Left kidney (tissue), 2 donors: ENCODE results near the gene BTG4. TPM values are rescaled to one million over a fixed set of nuclear protein-coding genes. Genes with fewer than 3 reads are reported as not detected.

Experiments
- DNase-seq: peaks from one replicate; pipeline ENCODE4 v3.0.0-alpha.2; 2013
- polyA plus RNA-seq: library from polyadenylated mRNA; unstranded; fragments of 120-200 nt; gene quantifications from one replicate; pipeline ENCODE4 v1.2.1, GENCODE V29; 2013; ENCODE audit not compliant: insufficient read length

The BTG4 gene
- polyA plus RNA-seq, 1 donor, result not detected

DNA sequence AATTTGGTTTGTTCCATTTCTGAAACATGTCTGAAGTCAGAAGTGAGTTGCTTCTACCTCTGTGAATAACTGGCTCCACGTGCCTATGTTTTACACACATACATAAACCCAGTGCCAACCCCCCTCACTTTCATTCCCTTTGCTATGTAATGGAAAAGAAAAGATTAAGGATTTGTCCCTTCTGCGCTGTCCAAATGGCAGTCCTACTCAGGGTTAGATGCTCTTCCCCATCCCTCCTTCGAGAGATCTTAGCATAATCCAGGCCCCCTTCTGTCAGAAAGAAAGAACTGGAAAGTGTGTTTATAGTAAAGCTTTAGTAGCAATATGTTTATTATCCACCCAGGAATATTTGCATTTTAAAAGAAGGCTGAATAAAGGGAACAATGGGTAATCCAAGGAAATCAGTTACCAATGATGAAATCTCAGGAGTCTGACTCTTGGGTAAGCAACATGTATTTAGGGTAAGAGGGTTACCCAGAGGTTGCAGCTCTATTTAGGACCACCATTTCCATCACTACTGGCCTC lies 25.2 kb upstream of the BTG4 start:
- no peak for DNase-seq

DNA sequence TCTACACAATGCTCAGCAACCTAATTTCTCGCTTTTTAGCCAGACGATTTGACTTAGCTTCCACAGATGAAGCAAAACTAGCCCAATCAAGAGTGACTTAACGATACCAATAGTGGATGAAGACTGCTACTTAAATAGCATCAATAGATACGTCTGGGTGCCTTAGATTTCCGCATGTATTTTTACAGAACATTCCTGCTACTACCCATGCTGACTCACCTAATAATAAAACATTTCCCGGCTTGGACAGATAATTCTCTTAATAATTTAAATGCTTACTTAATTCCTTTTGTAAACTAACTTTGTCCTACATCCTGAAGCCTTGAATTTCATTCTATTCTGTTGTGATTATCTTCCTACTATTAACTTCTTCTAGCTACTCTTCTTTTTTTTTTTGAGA lies 23.1 kb upstream of the BTG4 start:
- DNase-seq, result no peak

GRCh38 chr11:111532365-111532709 lies 20.2 kb upstream of the BTG4 start:
- DNase-seq, result no peak

DNA sequence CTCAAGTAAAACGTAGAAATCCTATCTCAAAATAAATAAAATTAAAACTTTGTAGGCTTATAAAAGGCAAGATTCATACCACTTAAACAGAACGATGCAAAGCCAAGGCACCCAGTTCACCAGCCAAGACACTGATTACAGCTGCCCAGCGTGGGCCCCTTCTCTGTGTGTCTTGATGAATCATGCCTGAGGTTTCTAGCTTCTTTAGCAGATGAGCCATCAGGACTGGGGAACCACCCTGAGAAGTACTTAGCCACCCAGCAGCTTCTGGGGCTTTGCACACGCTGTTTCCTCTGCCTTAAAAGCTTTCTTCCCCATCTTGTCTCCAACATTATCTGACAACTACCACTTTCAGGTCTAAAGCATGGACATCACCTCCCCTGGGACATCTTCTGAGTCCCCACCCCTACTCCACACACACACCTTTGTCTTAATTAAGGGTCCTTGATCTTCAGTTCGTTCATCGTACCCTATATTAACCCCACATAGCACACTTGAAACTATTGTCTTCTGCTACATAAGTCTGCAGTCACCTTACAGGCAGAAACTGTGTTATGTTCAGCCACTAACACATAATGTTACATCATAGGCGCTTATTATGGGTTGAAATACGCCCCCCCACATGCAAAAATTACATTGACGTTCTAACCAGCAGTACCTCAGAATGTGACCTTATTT lies 19.6 kb upstream of the BTG4 start:
- DNase-seq, result no peak

DNA sequence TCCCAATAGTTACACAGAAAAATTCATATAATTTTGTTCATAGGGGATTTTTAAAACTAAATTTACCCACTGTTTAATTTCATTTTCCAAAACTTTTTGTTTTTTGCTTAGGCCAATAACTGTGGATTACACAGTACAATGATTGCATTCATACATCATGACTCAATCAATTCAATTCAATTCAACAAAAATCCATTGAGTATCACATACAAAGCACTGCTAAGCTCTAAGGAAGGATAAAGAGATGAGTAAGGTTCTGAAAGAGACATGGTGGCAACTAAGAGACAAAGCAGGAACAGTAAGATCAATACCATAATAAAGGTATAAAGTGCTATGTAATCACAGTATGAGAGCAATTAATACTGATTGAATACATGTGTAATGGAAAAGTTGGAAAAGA lies 18.9 kb upstream of the BTG4 start:
- no peak for DNase-seq

- no peak for DNase-seq
These were observed 17.9 kb upstream of the BTG4 start for GRCh38 chr11:111530091-111530490.

GRCh38 chr11:111528557-111528956 lies 16.4 kb upstream of the BTG4 start:
- DNase-seq, result no peak

DNA sequence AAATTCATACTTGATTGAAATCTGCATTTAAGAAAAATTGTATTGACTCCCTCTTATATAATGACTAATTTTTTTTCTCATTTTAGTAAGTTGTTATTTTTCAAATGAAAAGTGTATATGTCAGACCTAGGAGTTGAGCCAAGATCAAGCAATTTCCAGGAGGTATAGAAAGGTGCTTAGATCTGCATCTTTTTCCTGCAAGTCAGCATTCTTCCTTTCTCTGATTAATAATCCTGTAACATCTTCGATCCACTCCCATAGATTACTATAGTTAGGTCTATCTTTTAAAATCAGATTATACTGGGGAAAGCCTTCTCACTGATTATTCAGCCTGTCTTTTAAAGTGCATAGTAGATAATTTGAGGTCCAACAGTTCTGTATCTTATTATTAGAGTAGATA lies 15.1 kb upstream of the BTG4 start:
- DNase-seq, result no peak

- DNase-seq, result no peak
These were observed 14.3 kb upstream of the BTG4 start for GRCh38 chr11:111526501-111526900.

DNA sequence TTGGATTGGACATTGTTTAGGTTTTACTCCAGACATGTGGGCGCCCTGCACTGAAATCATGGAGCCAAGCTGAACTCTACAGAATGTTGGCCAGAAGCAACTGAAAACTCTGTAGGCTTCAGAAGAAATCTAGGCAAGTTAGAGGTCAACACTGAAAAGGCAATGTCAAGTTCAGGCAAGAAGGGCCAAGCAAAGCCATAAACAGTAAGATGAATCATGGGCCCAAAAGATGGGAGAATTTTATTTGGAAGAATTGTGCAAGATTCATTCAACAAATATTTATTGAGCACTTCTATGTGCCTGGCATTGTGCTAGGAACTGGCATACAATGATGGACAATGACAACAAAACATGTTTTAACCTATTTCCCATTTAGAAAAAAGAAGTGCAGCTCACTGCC lies 13.3 kb upstream of the BTG4 start:
- no peak for DNase-seq

DNA sequence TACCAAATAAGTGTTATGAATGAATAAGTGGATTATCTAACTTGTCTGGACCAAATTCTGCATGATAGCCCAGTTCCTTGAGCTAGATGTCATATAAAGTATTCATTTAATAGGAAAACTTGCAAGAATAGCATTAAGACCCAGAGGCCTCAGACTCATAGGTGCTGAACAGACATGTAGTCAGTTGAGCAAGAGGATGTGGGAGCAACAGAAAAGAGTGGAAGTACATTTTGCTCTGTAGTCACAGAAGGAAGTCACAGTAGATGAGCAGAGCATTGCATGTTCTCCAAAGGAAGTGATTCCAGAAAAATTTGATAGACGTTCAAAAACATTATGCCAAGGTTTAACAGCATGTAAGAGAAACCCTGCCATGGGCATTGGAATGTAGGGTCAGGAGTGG lies 11.9 kb upstream of the BTG4 start:
- no peak for DNase-seq

GRCh38 chr11:111523343-111523742 lies 11.2 kb upstream of the BTG4 start:
- no peak for DNase-seq

DNA sequence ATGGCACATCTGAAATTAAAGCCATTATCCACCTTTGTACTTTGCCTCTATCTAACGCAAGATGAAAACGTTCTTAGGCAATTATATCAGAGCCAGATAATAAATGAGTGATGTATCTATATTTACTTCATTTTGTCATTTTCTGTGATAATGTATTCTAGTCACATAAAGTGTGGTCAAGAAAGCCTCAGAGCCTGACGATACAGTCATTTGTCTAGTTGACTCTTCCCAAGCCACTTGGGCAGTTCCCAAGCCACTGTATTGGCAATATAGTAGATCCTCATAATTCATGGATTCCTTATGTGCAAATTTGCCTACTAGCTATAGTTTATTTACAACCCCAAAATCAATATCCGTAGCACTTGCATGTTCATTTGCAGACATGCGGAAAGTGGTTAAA lies 10.2 kb upstream of the BTG4 start:
- DNase-seq, result no peak

- no peak for DNase-seq
These were observed 8.9 kb upstream of the BTG4 start for GRCh38 chr11:111521135-111521534.

GRCh38 chr11:111520560-111520959 lies 8.4 kb upstream of the BTG4 start:
- no peak for DNase-seq

DNA sequence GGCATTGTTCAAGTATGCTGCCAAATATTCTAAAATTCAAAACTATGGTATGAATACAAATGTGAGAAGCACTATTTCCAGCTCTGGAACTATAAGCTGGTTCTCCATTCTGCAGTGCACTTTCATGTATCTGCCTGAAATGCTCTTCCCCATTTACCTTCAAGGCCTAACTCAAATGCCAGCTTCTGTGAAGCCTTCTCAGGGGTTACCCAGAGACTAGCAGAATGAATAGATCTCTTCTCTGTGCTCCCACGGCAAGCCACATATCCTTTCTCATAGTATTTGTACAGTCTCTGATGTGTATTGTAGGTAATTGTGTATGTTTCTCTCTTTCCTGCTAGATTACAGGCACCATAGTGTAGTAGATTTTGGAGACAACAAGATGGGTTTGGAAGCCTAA lies 6.5 kb upstream of the BTG4 start:
- DNase-seq, result no peak

DNA sequence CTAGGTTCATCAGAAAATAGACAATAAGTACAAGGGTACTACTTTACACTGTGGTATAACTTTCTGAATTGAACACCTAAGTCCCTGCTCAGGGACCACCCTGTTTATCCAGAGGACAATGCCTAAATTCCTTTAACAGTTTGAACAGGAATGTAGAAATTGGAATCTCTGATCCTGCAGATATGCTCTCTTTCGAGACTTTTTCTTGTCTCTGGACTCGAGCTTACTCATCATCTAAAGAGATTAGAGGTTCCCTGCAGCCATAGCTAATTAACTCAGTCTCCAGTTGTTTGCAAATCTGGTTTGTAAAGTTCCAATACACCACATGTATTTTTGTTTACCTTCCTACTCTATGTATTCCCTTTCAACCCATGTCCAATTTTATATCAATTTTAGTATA lies 3.4 kb upstream of the BTG4 start:
- DNase-seq, result no peak

DNA sequence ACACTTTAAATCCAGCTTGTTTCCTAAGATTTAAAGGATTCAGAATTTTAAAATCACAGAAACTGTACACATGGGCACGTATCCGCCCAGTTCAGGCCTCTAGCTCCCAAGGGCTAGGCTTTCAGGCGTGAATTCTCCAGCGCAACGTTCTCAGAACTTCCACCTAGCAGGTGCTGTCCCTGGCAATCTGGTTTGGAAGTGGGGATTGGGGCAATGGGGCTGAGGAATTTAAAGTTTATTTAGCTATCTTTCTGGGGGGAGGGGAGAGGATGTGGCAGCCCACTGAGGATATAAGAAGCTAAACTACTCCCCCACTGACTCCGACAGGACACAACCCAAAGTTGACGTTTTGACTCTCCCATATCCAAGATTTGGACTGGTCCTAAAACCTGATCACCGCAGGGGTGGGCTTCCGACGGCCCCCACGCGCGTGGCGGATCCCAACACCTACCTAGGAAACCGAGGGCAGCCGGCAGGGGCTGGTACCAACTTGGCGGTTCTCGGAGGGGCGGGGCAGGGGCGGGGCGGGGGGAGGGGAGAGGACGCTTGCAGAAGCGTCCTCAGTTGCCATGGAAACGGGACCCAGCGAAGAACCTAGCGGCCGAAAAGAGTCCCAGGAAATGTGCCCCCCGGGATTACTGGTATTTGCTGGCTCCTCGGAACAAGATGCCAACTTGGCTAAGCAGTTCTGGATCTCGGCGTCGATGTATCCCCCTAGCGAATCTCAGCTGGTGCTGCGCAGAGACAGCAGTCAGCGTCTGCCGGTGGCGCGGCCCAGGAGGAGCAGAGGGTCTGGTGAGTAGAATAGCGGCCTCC lies 2.2 kb upstream of the BTG4 start, which contains the start of gene HOATZ:
TSS of gene HOATZ (plus strand) at position 563 of the 816 bp plus-strand sequence. CDS start at position 570, 7 bp downstream.
- DNase-seq, result no peak

- no peak for DNase-seq
These were observed 1.0 kb upstream of the BTG4 start for GRCh38 chr11:111513240-111513605.

DNA sequence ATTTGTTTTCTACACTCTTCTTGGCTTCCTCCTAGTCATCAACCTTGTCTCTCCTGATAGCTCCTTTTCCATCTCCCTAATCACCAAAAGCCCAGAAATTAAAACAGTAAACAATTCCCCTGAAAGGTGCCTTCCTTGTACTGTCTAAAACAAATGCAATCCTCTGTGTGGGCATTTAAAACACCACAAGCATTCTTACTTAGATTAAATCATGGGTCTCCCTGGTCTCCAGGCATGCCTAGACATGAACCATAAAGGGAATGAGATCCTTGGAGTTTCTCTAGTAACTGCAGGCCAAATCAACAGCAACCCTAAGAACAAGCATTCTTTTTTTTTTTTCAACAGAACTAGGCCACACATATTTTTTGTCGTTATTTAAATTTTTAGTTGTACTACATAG lies 1.9 kb downstream of the BTG4 start:
- no peak for DNase-seq

DNA sequence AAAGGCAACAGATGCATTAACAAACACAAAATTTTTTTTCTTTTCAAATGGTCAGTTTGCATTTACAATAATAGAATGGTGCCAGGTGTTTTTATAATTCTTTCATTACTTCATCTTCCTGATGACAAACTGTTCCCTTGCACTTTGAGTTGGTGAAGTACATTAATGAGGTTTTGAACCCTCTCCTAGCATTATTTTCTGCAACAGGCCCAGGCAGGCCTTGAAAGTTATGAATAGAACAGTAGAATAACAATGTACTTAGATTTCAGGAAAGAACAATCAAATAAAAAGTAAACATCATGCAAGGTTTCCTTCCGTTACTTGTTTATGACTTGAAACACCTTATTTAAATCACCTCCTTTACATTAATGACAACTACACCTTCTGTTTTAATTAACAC lies 9.6 kb downstream of the BTG4 start:
- DNase-seq, result no peak

DNA sequence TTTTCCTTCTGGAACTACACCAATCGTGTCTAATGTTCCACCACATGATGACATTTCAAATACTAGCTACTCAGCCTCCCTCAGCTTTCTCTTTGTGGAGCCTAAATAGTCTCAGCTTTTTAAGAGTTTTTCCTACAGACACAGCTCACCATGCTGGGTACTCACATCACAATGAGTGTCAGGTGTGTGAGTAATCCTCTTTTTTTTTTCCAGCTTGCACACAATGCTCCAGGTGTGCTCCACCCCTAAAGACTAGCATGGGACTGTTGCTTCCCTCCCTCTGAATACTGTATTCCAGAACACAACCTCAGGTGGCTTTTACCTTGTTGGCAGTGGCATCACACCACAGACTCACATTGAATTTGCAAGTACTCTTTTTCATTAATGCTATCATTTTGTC lies 11.7 kb downstream of the BTG4 start:
- no peak for DNase-seq

DNA sequence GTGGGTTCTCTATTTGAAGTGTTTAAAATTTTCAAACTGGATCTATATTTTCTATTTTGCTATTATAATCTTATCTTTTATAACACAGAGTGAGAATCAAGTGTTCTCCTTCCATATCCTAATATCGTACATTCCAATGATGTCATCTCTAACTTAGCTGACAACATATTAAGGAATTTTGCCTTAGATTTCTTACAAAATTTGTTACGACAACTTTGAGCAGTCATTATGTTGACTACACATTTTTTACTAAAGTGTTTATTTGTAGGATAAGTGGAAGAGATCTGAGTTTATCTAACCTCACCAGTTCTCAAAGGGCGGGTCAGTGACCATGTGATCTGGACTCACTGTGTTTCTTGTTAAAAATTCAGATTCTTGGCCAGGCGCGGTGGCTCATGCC lies 12.7 kb downstream of the BTG4 start:
- DNase-seq, result no peak

DNA sequence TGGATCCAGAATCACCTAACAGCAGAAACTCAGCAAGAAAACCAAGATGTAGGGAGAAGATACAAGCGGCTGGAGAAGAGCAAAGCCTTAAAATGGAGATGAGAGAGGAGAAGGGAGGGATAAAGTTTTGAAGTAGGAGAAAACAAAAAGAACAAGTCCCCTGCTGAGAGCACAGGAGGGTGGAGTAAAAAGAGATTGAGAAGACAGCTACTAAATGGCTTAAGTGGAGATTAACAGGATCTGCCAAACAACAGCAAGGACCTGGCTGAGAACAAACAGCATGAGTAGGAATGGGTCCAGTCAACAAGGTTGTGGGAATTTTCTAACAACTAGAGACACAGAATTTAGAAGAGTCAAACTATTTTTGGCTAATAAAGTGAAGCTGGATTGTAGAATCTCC lies 18.1 kb downstream of the BTG4 start:
- DNase-seq, result no peak
